Cardiac septum (tissue), 1 donor: ENCODE results near the gene ADRA2C. TPM values are rescaled to one million over a fixed set of nuclear protein-coding genes. Genes with fewer than 3 reads are reported as not detected.

Experiments
- DNase-seq: peaks from one replicate; pipeline ENCODE4 v3.0.0-alpha.2; 2020; ENCODE audit warnings: low spot score
- intact Hi-C: fragments of 100-400 bp; cut with DNase I; formaldehyde crosslinking; loops from one replicate; pipeline ENCODE4 v1.14.0; 2022
- total RNA-seq: library from RNA; stranded (reverse); fragmentation: NEBNext Ultra II Directional; extraction: Animal tissue kit (Norgen Biotek cat#: 25700); gene quantifications from one replicate; pipeline ENCODE4 v1.2.1, GENCODE V29; 2021
- donor health status: DM: no; HTN: no; CAD: no.

ADRA2C gene
- total RNA-seq, 1 donor from 2014 or later: 5.4 TPM

GRCh38 chr4:3772632-3773031 lies 6.4 kb downstream of the ADRA2C start:
- intact Hi-C loops: no loop called here
- DNase-seq: no peak

- DNase-seq: no peak
- intact Hi-C loops: no loop called here
Observed at GRCh38 chr4:3773552-3774001, 7.4 kb downstream of the ADRA2C start.

- no peak for DNase-seq
- intact Hi-C loops: no loop called here
Observed at GRCh38 chr4:3774253-3774883, 8.2 kb downstream of the ADRA2C start.

GRCh38 chr4:3775005-3775404 lies 8.8 kb downstream of the ADRA2C start:
- DNase-seq: no peak
- intact Hi-C loops: no loop called here

- DNase-seq: no peak
- intact Hi-C loops: no loop called here
Observed at GRCh38 chr4:3775576-3775975, 9.4 kb downstream of the ADRA2C start.

GRCh38 chr4:3776166-3777032 lies 10.2 kb downstream of the ADRA2C start:
- DNase-seq: no peak
- intact Hi-C loops: no loop called here

GRCh38 chr4:3777033-3777390 lies 10.8 kb downstream of the ADRA2C start:
- no peak for DNase-seq
- intact Hi-C loops: no loop called here

GRCh38 chr4:3777669-3778068 lies 11.5 kb downstream of the ADRA2C start:
- DNase-seq: no peak

GRCh38 chr4:3779509-3779908 lies 13.3 kb downstream of the ADRA2C start:
- no peak for DNase-seq
- intact Hi-C loops: no loop called here

More at GRCh38 chr4:3777669-3778068, 11.5 kb downstream of the ADRA2C start:
- intact Hi-C loops: no loop called here

GRCh38 chr4:3780347-3781171 lies 14.4 kb downstream of the ADRA2C start:
- intact Hi-C loops: no loop called here
- no peak for DNase-seq

- intact Hi-C loops: no loop called here
- no peak for DNase-seq
Observed at GRCh38 chr4:3781193-3781886, 15.2 kb downstream of the ADRA2C start.

GRCh38 chr4:3781997-3782930 lies 16.1 kb downstream of the ADRA2C start:
- intact Hi-C loops: no loop called here
- DNase-seq: no peak

GRCh38 chr4:3783693-3784306 lies 17.6 kb downstream of the ADRA2C start:
- DNase-seq: no peak
- intact Hi-C loops: no loop called here

GRCh38 chr4:3784454-3785291 lies 18.5 kb downstream of the ADRA2C start:
- DNase-seq: no peak
- intact Hi-C loops: no loop called here

GRCh38 chr4:3785292-3785565 lies 19.0 kb downstream of the ADRA2C start:
- DNase-seq: no peak
- intact Hi-C loops: no loop called here

- DNase-seq: no peak
Observed at GRCh38 chr4:3786196-3786869, 20.1 kb downstream of the ADRA2C start.

More at GRCh38 chr4:3786196-3786869, 20.1 kb downstream of the ADRA2C start:
- intact Hi-C loops: no loop called here
